Measurements from ENCODE around the gene TLE4.
"Not testable (repeated sequence)": the region's sequence is repeated elsewhere in the genome, so short reads cannot be mapped to it uniquely, and the experiment has no call there.

TLE4 gene

GRCh38 chr9:79736051-79736450, 164.3 kb downstream of the TLE4 start:
- DNase-seq (ENCODE audit: low read depth): no peak

- DNase-seq (ENCODE audit: low read depth): no peak
Observed at GRCh38 chr9:79741381-79741780, 169.6 kb downstream of the TLE4 start.

- DNase-seq (ENCODE audit: low read depth): no peak
Observed at GRCh38 chr9:79742110-79742721, 170.5 kb downstream of the TLE4 start.

- no peak for DNase-seq (ENCODE audit: low read depth)
Observed at GRCh38 chr9:79744521-79744920, 172.8 kb downstream of the TLE4 start.

GRCh38 chr9:79745752-79746336, 174.1 kb downstream of the TLE4 start:
- no peak for DNase-seq (ENCODE audit: low read depth)

- not testable (repeated sequence) for DNase-seq (ENCODE audit: low read depth)
Observed at GRCh38 chr9:79751895-79752466, 180.2 kb downstream of the TLE4 start.

GRCh38 chr9:79756414-79756813, 184.6 kb downstream of the TLE4 start:
- DNase-seq (ENCODE audit: low read depth): no peak

- no peak for DNase-seq (ENCODE audit: low read depth)
Observed at GRCh38 chr9:79757074-79757473, 185.3 kb downstream of the TLE4 start.

GRCh38 chr9:79757881-79758669, 186.3 kb downstream of the TLE4 start:
- DNase-seq (ENCODE audit: low read depth): no peak

- no peak for DNase-seq (ENCODE audit: low read depth)
Observed at GRCh38 chr9:79759460-79759859, 187.7 kb downstream of the TLE4 start.

- no peak for DNase-seq (ENCODE audit: low read depth)
Observed at GRCh38 chr9:79762070-79762469, 190.3 kb downstream of the TLE4 start.

GRCh38 chr9:79763671-79764285, 192.0 kb downstream of the TLE4 start:
- no peak for DNase-seq (ENCODE audit: low read depth)

GRCh38 chr9:79764374-79764773, 192.6 kb downstream of the TLE4 start:
- no peak for DNase-seq (ENCODE audit: low read depth)

GRCh38 chr9:79765466-79765865, 193.7 kb downstream of the TLE4 start:
- DNase-seq (ENCODE audit: low read depth): no peak

- DNase-seq (ENCODE audit: low read depth): no peak
Observed at GRCh38 chr9:79766091-79766490, 194.3 kb downstream of the TLE4 start.

GRCh38 chr9:79768194-79768593, 196.4 kb downstream of the TLE4 start:
- no peak for DNase-seq (ENCODE audit: low read depth)

GRCh38 chr9:79769476-79770275, 197.9 kb downstream of the TLE4 start:
- no peak for DNase-seq (ENCODE audit: low read depth)

GRCh38 chr9:79774356-79774755, 202.6 kb downstream of the TLE4 start:
- DNase-seq (ENCODE audit: low read depth): no peak

All from activated T-cell treated with anti-CD3 and anti-CD28 coated beads for 24 hours (primary cell).